ENCODE data around the gene MYO1D.

- TF ChIP-seq CTCF (IDR thresholded peaks at IDR 0.05) = no peak
- no peak for TF ChIP-seq POLR2AphosphoS5 (IDR thresholded peaks at IDR 0.05)
- no peak for TF ChIP-seq EP300 (IDR thresholded peaks at IDR 0.05)
These were observed 427.0 kb downstream of the MYO1D start for GRCh38 chr17:32449963-32450362.
